GM12873 (cell line): ENCODE results near the gene RNF145.

Source experiments
- TF ChIP-seq, protein P1 (sequence below): IDR thresholded peaks from 2 replicates; pipeline ENCODE4 v1.5.1; 2012; ENCODE audit warnings: low read depth, mild to moderate bottlenecking, moderate library complexity, low read length, control low read depth; ENCODE audit not compliant: insufficient read depth; ENCODE audit errors: missing control alignments

Gene RNF145

DNA sequence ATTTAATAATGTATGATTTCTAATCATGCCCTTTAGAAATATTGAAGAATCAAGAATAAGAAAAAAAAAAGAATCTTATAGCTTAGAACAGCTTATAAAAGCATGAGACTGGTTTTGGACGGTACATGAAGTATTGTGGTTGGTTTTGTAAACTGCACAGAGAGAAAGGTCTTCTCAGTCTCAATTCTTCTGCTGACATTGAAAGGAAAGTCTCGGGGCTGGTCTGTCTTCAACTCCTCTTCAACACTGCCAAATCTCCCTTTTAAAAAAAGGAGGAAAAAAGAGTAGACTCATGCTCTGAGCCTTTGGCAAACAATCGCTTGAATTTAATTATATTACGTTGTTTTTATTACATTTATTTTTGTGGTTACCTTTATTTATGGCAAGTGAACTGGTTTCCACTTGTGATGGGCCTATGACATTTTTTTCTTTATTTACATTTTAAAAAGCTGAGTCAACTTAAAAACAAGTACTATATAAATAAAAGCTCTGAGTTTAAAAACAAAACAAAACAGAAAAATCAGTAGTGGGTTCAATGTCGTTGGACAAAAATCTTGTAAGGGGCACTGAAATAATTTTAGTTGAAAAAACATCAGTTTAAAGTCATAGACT lies 76.8 kb downstream of the RNF145 start:
- TF ChIP-seq, protein P1, sequence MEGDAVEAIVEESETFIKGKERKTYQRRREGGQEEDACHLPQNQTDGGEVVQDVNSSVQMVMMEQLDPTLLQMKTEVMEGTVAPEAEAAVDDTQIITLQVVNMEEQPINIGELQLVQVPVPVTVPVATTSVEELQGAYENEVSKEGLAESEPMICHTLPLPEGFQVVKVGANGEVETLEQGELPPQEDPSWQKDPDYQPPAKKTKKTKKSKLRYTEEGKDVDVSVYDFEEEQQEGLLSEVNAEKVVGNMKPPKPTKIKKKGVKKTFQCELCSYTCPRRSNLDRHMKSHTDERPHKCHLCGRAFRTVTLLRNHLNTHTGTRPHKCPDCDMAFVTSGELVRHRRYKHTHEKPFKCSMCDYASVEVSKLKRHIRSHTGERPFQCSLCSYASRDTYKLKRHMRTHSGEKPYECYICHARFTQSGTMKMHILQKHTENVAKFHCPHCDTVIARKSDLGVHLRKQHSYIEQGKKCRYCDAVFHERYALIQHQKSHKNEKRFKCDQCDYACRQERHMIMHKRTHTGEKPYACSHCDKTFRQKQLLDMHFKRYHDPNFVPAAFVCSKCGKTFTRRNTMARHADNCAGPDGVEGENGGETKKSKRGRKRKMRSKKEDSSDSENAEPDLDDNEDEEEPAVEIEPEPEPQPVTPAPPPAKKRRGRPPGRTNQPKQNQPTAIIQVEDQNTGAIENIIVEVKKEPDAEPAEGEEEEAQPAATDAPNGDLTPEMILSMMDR, result no peak

DNA sequence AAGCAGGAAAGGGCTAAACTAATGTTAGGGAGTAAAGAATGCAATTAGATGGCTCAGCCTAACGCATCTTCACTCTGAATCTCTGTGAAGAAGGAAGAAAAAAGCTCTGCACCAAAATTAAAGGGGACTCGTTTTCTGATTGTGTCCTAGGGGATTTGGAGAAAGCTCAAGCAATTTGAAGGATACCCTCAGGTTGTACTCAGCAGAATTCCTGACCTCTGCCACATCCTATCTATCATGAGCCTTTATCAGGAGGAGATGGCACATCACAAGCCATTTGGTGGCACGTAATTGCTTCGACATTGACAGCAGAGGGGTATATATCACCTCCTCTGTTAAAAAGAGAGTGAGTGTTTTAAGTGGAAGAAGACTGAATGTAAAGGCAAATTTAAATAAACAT lies 77.4 kb downstream of the RNF145 start:
- TF ChIP-seq, protein P1, result no peak

DNA sequence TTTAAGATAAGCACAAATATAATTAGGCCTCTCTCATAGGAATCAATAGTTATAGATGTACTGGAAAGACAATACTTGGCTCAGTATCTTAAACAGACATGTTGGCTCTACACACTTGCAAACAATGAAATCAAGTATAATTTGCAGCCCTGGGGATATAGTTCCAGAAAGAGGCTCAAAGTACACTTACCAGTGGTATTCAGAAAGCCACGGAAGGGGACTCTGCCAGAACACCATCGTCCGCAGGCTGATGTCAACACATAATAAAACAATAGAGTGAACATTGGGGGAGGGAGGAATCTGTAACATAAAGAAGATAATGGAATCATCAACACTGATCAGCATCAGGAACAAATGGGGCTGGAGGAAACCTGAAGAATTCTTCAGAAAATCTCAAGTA lies 78.5 kb downstream of the RNF145 start:
- TF ChIP-seq, protein P1, result no peak

DNA sequence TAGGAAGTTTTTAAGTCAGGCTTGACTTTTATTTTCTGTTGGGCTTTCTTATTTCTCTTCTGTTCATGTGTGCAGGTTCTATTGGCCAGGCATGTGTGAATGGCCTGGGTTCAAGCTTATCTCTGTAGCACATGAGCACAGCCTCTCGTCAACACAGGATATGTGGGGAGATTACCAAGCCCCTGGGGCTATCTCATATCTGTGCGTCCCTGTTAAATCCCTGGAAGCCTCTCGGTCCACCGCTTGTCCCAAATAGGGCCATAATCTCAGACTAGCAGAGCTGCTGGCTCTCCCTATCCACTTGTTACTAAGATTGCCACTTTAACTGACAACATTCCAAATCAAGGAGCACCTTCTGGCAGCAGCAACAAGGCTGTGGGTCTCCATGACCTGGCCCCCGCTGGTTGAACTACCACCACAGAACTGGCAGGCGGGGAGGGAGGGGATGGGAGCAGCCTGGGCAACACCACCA lies 81.2 kb downstream of the RNF145 start:
- TF ChIP-seq, protein P1, result no peak

DNA sequence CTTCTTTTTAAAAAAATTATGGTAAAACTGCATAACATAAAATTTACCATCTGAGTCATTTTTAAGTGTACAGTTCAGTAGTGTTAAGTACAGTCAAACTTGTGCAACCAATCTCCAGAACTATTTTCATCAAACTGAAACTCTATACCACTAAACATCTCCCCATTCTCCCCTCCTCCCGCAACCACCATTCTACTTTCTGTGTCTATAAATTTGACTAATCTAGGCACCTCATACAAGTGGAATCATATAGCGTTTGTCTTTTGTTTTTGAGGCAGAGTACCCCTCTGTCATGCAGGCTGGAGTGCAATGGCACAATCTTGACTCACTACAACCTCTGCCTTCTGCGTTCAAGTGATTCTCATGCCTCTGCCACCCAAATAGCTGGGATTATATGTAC lies 85.7 kb downstream of the RNF145 start:
- TF ChIP-seq, protein P1, result no peak

DNA sequence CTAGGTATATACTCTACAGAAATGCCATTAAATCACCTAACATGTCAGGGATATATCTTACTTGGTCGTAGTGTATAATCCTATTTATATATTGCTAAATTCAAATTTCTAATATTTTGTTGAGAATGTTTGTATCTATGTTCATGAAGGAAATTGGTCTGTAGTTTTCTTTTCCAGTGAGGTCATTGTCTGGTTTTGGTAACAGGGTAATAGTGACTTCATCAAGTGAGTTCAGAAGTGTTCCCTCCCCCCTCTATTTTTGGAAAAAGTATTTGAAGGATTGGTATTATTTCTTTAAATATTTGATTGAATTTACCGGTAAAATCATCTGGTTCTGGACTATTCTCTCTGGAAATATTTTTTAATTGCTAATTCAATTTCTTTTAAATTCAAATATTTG lies 86.2 kb downstream of the RNF145 start:
- TF ChIP-seq, protein P1, result no peak

DNA sequence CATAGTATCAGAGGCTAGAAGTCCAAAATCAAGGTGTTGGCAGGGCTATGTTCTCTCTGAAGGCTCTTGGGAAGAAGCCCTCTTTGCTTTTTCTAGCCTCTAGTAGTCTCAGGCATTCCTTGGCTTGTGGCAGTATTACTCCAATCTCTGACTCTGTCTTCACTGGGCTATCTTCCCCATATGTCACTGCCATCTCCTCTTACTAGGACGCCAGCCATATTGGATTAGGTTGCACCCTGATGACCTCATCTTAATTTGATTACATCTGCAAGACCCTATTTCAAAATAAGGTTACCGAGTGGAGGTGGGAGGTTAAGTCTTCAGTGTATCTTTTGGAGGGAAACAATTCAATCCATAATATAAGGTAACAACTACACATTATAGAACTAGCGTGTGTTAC lies 88.3 kb downstream of the RNF145 start:
- TF ChIP-seq, protein P1, result no peak
